HepG2 (cell line): ENCODE results near the gene RILPL1. TPM values are rescaled to one million over a fixed set of nuclear protein-coding genes. Genes with fewer than 3 reads are reported as not detected.

ENCODE experiments used
- CEBPB ChIP-seq: IDR thresholded peaks from 2 replicates; pipeline ENCODE4 v1.6.1; 2011; ENCODE audit warnings: low read depth, low read length, improper control_type of control experiment, borderline replicate concordance
- CENPX ChIP-seq: sonication (generic); formaldehyde crosslinking; IDR thresholded peaks from 2 replicates; pipeline ENCODE4 v1.9.0; 2021; ENCODE audit warnings: mild to moderate bottlenecking, missing genetic modification reagents, moderate library complexity
- DR1 ChIP-seq: sonication (generic); formaldehyde crosslinking; IDR thresholded peaks from 2 replicates; pipeline ENCODE4 v1.8.0; 2021; ENCODE audit warnings: mild to moderate bottlenecking, missing genetic modification reagents, inconsistent platforms
- FOXJ3 ChIP-seq: sonication (generic); formaldehyde crosslinking; IDR thresholded peaks from 2 replicates; pipeline ENCODE4 v1.4.0; 2020; ENCODE audit warnings: missing genetic modification reagents, mild to moderate bottlenecking, borderline replicate concordance
- GATAD2A ChIP-seq: IDR thresholded peaks from 2 replicates; pipeline ENCODE4 v1.6.1; 2016
- MED13 ChIP-seq: sonication (generic); formaldehyde crosslinking; IDR thresholded peaks from 2 replicates; pipeline ENCODE4 v1.5.0; 2020; ENCODE audit warnings: missing genetic modification reagents
- NR2C2 ChIP-seq: sonication (generic); formaldehyde crosslinking; IDR thresholded peaks from 2 replicates; pipeline ENCODE4 v1.4.0; 2020; ENCODE audit warnings: missing genetic modification reagents, mild to moderate bottlenecking, moderate library complexity, borderline replicate concordance
- PCBP2 ChIP-seq: fragments of 200-400 bp; formaldehyde crosslinking; optimal IDR thresholded peaks from 2 replicates; pipeline ENCODE3; 2018; ENCODE audit warnings: low read length, low read depth; ENCODE audit not compliant: poor library complexity, severe bottlenecking
- PHB2 ChIP-seq: fragments of 450-650 bp; IDR thresholded peaks from 2 replicates; pipeline ENCODE4 v1.6.1; 2018; ENCODE audit not compliant: partially characterized antibody
- SRF ChIP-seq: IDR thresholded peaks from 2 replicates; pipeline ENCODE4 v1.6.1; 2011; ENCODE audit warnings: mild to moderate bottlenecking, low read depth, low read length, moderate library complexity
- TCF12 ChIP-seq, 2 experiments: fragments of 450-650 bp in 1 of 2; sonication (generic) in 1 of 2; formaldehyde crosslinking in 1 of 2; IDR thresholded peaks; 2 replicates each; pipeline versions ENCODE4 v1.6.1 to v1.8.0; 2017 to 2022; ENCODE audit warnings: antibody characterized with exemption in 1 of 2, mild to moderate bottlenecking in 1 of 2, missing genetic modification reagents in 1 of 2, moderate library complexity in 1 of 2
- TP53 ChIP-seq: sonication (generic); formaldehyde crosslinking; conservative IDR thresholded peaks from 2 replicates; pipeline ENCODE4 v1.4.0; 2020; ENCODE audit warnings: missing genetic modification reagents
- XBP1 ChIP-seq: sonication (generic); formaldehyde crosslinking; IDR thresholded peaks from 2 replicates; pipeline ENCODE4 v1.5.0; 2020; ENCODE audit warnings: missing genetic modification reagents
- ZFP36L2 ChIP-seq: sonication (generic); formaldehyde crosslinking; IDR thresholded peaks from 2 replicates; pipeline ENCODE4 v1.4.0; 2020; ENCODE audit warnings: missing genetic modification reagents
- ZMYM2 ChIP-seq: sonication (generic); formaldehyde crosslinking; IDR thresholded peaks from 2 replicates; pipeline ENCODE4 v1.8.0; 2022; ENCODE audit warnings: mild to moderate bottlenecking, missing genetic modification reagents
- ZNF282 ChIP-seq: fragments of 450-650 bp; IDR thresholded peaks from 2 replicates; pipeline ENCODE4 v1.6.1; 2018; ENCODE audit not compliant: partially characterized antibody
- ZNF451 ChIP-seq: sonication (generic); formaldehyde crosslinking; IDR thresholded peaks from 2 replicates; pipeline ENCODE4 v1.5.0; 2020; ENCODE audit warnings: mild to moderate bottlenecking, missing genetic modification reagents
- ZNF788 ChIP-seq: sonication (generic); formaldehyde crosslinking; IDR thresholded peaks from 2 replicates; pipeline ENCODE4 v1.5.0; 2020; ENCODE audit warnings: mild to moderate bottlenecking, missing genetic modification reagents, borderline replicate concordance
- ZNF891 ChIP-seq: sonication (generic); formaldehyde crosslinking; IDR thresholded peaks from 2 replicates; pipeline ENCODE4 v1.5.0; 2020; ENCODE audit warnings: mild to moderate bottlenecking, missing genetic modification reagents
- polyA plus RNA-seq, 8 experiments: library from polyadenylated mRNA; depleted of rRNA in 3 of 8; stranded (reverse) in 7 of 8; unstranded in 1 of 8; fragments of >200 nt; fragmentation: Illumina TruSeq in 4 of 8; extraction: Trizol in 4 of 8; gene quantifications; 2 replicates each; pipeline versions ENCODE4 v1.2.1 to v1.2.3, GENCODE V29; 2011 to 2016; ENCODE audit warnings: low read depth in 4 of 8, missing spikeins in 1 of 8, mixed read lengths in 1 of 8; ENCODE audit not compliant: insufficient read depth in 1 of 8
- total RNA-seq, 5 experiments: library from RNA; depleted of rRNA; stranded (reverse); fragments of >200 nt; fragmentation: Illumina TruSeq; extraction: Trizol; gene quantifications; 2 replicates each; pipeline ENCODE4 v1.2.3, GENCODE V29; 2016; ENCODE audit warnings: low read depth in 1 of 5
- TF ChIP-seq, protein P1 (sequence below), 2 experiments: fragments of 450-650 bp in 1 of 2; sonication (generic) in 1 of 2; formaldehyde crosslinking; IDR thresholded peaks; 2 replicates each; pipeline versions ENCODE4 v1.5.0 to v1.8.0; 2020 to 2022; ENCODE audit warnings: mild to moderate bottlenecking in 1 of 2, missing genetic modification reagents in 1 of 2
- TF ChIP-seq, protein P2 (sequence below): sonication (generic); formaldehyde crosslinking; IDR thresholded peaks from 2 replicates; pipeline ENCODE4 v1.4.0; 2020; ENCODE audit warnings: mild to moderate bottlenecking, missing genetic modification reagents, borderline replicate concordance
- TF ChIP-seq, protein P3 (sequence below): sonication (generic); formaldehyde crosslinking; IDR thresholded peaks from 2 replicates; pipeline ENCODE4 v1.5.1; 2020; ENCODE audit warnings: mild to moderate bottlenecking, missing genetic modification reagents

RILPL1 gene
- total and polyA plus RNA-seq, 2 of the 13 experiments (the other 11 are each of a cell fraction or from before 2014, with no cell fraction given), result 5.8 to 28.4 TPM

DNA sequence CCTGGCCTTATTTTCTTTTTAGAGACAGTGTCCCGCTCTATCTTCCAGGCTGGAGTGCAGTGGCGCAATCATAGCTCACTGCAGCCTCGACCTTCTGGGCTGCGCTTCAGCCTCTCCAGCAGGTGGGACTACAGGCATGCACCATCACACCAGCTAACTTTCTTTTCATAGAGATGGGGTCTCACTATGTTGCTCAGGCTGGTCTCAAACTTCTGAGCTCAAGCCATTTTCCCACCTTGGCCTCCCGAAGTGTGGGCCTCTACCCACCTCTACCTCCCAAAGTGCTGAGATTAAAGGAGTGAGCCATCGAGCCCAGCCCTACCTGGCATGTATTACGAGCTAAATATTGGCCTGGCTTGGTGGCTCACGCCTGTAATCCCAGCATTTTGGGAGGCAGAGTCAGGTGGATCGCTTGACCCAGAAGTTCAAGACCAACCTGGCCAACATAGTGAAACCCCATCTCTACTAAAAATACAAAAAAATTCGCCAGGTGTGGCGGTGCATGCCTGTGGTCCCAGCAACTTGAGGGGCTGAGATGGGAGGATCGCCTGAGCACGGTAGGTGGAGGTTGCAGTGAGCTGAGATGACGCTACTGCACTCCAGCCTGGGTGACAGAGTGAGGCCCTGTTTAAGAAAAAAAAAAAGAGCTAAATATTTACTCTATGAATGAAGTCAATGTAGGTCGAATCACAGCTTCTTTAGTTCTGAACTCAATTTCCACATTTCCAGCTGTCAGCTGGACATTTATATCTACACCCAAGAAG, 7.6 kb upstream of the RILPL1 start (continued):
- TF ChIP-seq ZNF891 (CRISPR knock-in tag) (0 out of 2 replicates have a peak, but pooled peaks have one; percentile 4), XBP1 (no peak), ZFP36L2 (CRISPR knock-in tag) (no peak), GATAD2A (CRISPR knock-in tag) (no peak), CEBPB (peak; percentile 91), FOXJ3 (no peak), TCF12 (IDR thresholded peaks at IDR 0.05) (no peak), TCF12 (CRISPR knock-in tag; IDR thresholded peaks at IDR 0.05) (no peak), MED13 (no peak), SRF (no peak), ZNF282 (no peak), ZNF788 (CRISPR knock-in tag) (peak; percentile 28; the same call in 1 of the 2 replicates), NR2C2 (CRISPR knock-in tag) (no peak), TP53 (CRISPR knock-in tag) (no peak), CENPX (CRISPR knock-in tag) (no peak), DR1 (CRISPR knock-in tag) (no peak), PHB2 (no peak), PCBP2 (no peak), ZNF451 (CRISPR knock-in tag) (no peak), ZMYM2 (peak; percentile 82; the same call in 1 of the 2 replicates)
- TF ChIP-seq, protein P1, sequence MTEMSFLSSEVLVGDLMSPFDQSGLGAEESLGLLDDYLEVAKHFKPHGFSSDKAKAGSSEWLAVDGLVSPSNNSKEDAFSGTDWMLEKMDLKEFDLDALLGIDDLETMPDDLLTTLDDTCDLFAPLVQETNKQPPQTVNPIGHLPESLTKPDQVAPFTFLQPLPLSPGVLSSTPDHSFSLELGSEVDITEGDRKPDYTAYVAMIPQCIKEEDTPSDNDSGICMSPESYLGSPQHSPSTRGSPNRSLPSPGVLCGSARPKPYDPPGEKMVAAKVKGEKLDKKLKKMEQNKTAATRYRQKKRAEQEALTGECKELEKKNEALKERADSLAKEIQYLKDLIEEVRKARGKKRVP (CRISPR knock-in tag; IDR thresholded peaks at IDR 0.05), result no peak
- TF ChIP-seq, protein P2, sequence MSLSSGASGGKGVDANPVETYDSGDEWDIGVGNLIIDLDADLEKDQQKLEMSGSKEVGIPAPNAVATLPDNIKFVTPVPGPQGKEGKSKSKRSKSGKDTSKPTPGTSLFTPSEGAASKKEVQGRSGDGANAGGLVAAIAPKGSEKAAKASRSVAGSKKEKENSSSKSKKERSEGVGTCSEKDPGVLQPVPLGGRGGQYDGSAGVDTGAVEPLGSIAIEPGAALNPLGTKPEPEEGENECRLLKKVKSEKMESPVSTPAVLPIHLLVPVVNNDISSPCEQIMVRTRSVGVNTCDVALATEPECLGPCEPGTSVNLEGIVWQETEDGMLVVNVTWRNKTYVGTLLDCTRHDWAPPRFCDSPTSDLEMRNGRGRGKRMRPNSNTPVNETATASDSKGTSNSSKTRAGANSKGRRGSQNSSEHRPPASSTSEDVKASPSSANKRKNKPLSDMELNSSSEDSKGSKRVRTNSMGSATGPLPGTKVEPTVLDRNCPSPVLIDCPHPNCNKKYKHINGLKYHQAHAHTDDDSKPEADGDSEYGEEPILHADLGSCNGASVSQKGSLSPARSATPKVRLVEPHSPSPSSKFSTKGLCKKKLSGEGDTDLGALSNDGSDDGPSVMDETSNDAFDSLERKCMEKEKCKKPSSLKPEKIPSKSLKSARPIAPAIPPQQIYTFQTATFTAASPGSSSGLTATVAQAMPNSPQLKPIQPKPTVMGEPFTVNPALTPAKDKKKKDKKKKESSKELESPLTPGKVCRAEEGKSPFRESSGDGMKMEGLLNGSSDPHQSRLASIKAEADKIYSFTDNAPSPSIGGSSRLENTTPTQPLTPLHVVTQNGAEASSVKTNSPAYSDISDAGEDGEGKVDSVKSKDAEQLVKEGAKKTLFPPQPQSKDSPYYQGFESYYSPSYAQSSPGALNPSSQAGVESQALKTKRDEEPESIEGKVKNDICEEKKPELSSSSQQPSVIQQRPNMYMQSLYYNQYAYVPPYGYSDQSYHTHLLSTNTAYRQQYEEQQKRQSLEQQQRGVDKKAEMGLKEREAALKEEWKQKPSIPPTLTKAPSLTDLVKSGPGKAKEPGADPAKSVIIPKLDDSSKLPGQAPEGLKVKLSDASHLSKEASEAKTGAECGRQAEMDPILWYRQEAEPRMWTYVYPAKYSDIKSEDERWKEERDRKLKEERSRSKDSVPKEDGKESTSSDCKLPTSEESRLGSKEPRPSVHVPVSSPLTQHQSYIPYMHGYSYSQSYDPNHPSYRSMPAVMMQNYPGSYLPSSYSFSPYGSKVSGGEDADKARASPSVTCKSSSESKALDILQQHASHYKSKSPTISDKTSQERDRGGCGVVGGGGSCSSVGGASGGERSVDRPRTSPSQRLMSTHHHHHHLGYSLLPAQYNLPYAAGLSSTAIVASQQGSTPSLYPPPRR (CRISPR knock-in tag), result no peak
- TF ChIP-seq, protein P3, sequence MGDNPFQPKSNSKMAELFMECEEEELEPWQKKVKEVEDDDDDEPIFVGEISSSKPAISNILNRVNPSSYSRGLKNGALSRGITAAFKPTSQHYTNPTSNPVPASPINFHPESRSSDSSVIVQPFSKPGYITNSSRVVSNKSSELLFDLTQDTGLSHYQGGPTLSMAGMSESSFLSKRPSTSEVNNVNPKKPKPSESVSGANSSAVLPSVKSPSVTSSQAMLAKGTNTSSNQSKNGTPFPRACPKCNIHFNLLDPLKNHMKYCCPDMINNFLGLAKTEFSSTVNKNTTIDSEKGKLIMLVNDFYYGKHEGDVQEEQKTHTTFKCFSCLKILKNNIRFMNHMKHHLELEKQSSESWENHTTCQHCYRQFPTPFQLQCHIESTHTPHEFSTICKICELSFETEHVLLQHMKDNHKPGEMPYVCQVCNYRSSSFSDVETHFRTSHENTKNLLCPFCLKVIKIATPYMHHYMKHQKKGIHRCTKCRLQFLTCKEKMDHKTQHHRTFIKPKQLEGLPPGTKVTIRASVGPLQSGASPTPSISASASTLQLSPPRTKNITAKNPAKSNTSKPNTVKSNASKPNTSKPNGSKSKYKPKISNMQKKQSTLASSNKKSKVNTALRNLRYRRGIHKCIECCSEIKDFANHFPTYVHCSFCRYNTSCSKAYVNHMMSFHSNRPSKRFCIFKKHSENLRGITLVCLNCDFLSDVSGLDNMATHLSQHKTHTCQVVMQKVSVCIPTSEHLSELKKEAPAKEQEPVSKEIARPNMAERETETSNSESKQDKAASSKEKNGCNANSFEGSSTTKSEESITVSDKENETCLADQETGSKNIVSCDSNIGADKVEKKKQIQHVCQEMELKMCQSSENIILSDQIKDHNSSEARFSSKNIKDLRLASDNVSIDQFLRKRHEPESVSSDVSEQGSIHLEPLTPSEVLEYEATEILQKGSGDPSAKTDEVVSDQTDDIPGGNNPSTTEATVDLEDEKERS, result peak; percentile 63; the same call in 1 of the 2 replicates
